Muscle layer of colon (tissue), 2 donors: ENCODE results near the gene KDM4C.

Experiments used
- H3K27ac ChIP-seq: one replicate; pipeline ENCODE4 v1.7.0; 2013; ENCODE audit warnings: low read depth, mild to moderate bottlenecking, low read length, moderate library complexity
- H3K27me3 ChIP-seq, 2 donors: one replicate each; pipeline ENCODE4 v1.7.0; 2013; ENCODE audit warnings: low read length in 2 of 2, mild to moderate bottlenecking in 2 of 2; ENCODE audit not compliant: insufficient read depth in 2 of 2, control insufficient read depth in 1 of 2
- H3K36me3 ChIP-seq: one replicate; pipeline ENCODE4 v1.7.0; 2013; ENCODE audit warnings: mild to moderate bottlenecking, low read length; ENCODE audit not compliant: insufficient read depth
- H3K4me1 ChIP-seq: one replicate; pipeline ENCODE4 v1.7.0; 2013; ENCODE audit warnings: mild to moderate bottlenecking, low read length; ENCODE audit not compliant: insufficient read depth
- H3K4me3 ChIP-seq, 2 donors: one replicate each; pipeline ENCODE4 v1.7.0; 2013; ENCODE audit warnings: low read length in 2 of 2, low read depth in 1 of 2, mild to moderate bottlenecking in 1 of 2, moderate library complexity in 1 of 2
- H3K9ac ChIP-seq: one replicate; pipeline ENCODE4 v1.7.0; 2013; ENCODE audit warnings: low read length
- H3K9me3 ChIP-seq: one replicate; pipeline ENCODE4 v1.7.0; 2013; ENCODE audit warnings: mild to moderate bottlenecking, low read length
- donor health status: abdominal sarcoma.
- donor health status: Adenocarcinoma of cecum.

KDM4C gene

GRCh38 chr9:6811436-6811835 is 53.7 kb downstream of the KDM4C start:
- Histone ChIP-seq H3K27me3 (no peaks in the 10 kb centered on the region), H3K9ac (no peak overlapping the region), H3K27ac (no peak overlapping the region), H3K9me3 (no peaks in the 10 kb centered on the region), H3K4me1 (no peaks in the 10 kb centered on the region), H3K4me3 (no peak overlapping the region), H3K36me3 (peaks cover 8% of the 10 kb centered on the region)

- H3K4me1 ChIP-seq: no peaks in the 10 kb centered on the region
- H3K4me3 ChIP-seq: no peak overlapping the region
- no peaks in the 10 kb centered on the region for H3K27me3 ChIP-seq
- peaks cover 9% of the 10 kb centered on the region for H3K36me3 ChIP-seq
- no peaks in the 10 kb centered on the region for H3K9me3 ChIP-seq
- H3K27ac ChIP-seq: no peak overlapping the region
- no peak overlapping the region for H3K9ac ChIP-seq
Observed at GRCh38 chr9:6816581-6816980, 58.8 kb downstream of the KDM4C start.

DNA sequence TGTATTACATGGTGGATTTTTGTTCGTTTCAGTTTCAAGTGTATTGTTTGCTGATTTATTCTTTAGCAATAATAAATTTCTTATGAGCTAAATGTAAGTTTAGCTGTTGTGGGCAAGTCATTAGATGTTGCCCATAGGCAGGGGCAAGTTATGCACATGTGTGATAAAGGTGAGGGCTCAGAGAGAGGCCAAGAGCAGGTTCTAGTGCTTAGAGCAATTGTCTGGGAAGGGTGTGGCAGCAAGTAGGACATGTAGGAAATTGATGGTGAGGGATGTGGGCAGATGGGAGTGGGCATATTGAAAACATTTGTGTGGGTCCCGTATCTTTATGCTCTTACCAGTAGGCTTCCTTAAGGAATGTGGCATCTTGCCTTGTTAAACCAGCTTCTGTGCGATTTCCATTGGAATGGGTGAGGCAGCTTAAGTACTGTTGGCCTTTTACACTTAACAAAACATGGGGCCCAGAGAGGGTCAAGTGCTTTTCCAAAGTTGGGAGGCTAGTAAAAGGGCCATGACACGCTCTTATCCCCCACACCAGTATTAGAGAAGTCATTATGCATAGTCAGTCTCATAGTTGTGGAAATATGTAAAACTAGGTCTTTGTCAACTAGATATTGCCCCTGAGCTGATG is 60.6 kb downstream of the KDM4C start:
- Histone ChIP-seq H3K36me3 (peaks cover 13% of the 10 kb centered on the region), H3K27me3 (no peaks in the 10 kb centered on the region), H3K4me3 (no peak overlapping the region), H3K9ac (no peak overlapping the region), H3K27ac (no peak overlapping the region), H3K4me1 (no peaks in the 10 kb centered on the region), H3K9me3 (no peaks in the 10 kb centered on the region)

DNA sequence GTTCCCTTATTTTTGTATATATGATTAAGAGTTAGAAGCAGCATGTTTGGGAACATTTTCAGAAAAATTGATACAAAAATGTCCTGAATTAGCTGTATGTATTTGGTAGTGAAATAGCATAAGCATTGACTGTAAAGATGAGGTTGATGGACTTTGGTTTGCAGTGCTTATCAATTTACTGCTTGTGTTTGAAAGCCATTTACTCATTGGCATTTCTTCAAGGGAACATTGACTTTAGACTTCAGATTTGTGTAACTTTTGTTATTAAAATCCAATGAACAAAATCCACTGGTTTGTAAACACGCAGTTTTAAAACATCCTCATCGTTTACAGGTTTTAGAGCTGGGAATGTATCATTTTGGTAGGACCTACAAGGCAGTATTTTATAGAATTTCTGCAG is 61.3 kb downstream of the KDM4C start:
- Histone ChIP-seq H3K4me1 (no peaks in the 10 kb centered on the region), H3K9me3 (no peaks in the 10 kb centered on the region), H3K9ac (no peak overlapping the region), H3K4me3 (no peak overlapping the region), H3K36me3 (peaks cover 18% of the 10 kb centered on the region), H3K27ac (no peak overlapping the region), H3K27me3 (no peaks in the 10 kb centered on the region)

GRCh38 chr9:6819529-6819928 is 61.8 kb downstream of the KDM4C start:
- no peaks in the 10 kb centered on the region for H3K27me3 ChIP-seq
- H3K9me3 ChIP-seq: no peaks in the 10 kb centered on the region
- peaks cover 18% of the 10 kb centered on the region for H3K36me3 ChIP-seq
- H3K4me3 ChIP-seq: no peak overlapping the region
- H3K4me1 ChIP-seq: no peaks in the 10 kb centered on the region
- H3K9ac ChIP-seq: no peak overlapping the region
- no peak overlapping the region for H3K27ac ChIP-seq

GRCh38 chr9:6822696-6823095 is 64.9 kb downstream of the KDM4C start:
- H3K27ac ChIP-seq: no peak overlapping the region
- H3K9me3 ChIP-seq: no peaks in the 10 kb centered on the region
- H3K36me3 ChIP-seq: peaks cover 9% of the 10 kb centered on the region
- no peaks in the 10 kb centered on the region for H3K4me1 ChIP-seq
- H3K4me3 ChIP-seq: no peak overlapping the region
- H3K27me3 ChIP-seq: no peaks in the 10 kb centered on the region
- no peak overlapping the region for H3K9ac ChIP-seq

DNA sequence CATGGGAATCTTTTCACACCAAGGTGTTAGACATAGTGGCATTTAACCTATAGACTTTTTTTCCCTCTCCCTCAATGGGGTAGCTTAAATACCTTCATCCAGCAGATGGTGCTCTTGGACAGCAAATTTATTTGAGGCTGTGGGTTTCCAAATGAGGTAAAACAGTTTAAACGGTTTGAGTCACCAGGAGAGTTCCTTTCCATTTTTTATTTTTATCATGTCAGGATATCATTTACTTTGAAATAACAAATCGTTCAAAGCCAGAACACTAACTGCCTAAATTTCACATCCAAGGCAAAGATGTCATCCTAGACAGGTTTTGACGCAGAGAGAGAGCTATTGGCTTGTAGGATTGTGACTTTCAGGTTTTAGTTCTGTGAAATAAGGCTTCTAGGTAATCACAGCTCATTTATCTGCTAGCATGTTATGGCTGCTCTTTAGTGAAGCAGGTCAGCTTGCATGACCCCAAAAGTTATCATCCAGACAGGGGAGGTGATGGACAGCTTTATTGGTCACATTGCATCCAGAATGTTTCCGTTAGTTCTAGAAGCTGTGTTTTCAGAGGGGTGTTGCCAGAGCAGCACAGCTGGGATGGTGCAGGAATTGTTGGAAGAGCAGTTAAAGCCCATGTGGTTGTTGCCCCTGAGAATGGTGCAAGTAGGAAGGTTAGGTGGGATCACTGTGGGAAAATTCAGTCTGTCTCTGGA is 69.8 kb downstream of the KDM4C start:
- Histone ChIP-seq H3K27ac (no peak overlapping the region), H3K9ac (no peak overlapping the region), H3K36me3 (peaks cover 9% of the 10 kb centered on the region), H3K4me1 (no peaks in the 10 kb centered on the region), H3K27me3 (no peaks in the 10 kb centered on the region), H3K4me3 (no peak overlapping the region), H3K9me3 (no peaks in the 10 kb centered on the region)

GRCh38 chr9:6829027-6829426 is 71.3 kb downstream of the KDM4C start:
- H3K27ac ChIP-seq: no peak overlapping the region

GRCh38 chr9:6829536-6829935 is 71.8 kb downstream of the KDM4C start:
- H3K36me3 ChIP-seq: no peaks in the 10 kb centered on the region
- no peaks in the 10 kb centered on the region for H3K4me1 ChIP-seq

More at GRCh38 chr9:6829027-6829426, 71.3 kb downstream of the KDM4C start:
- H3K4me1 ChIP-seq: no peaks in the 10 kb centered on the region
- H3K9ac ChIP-seq: no peak overlapping the region
- H3K4me3 ChIP-seq: no peak overlapping the region
- no peaks in the 10 kb centered on the region for H3K36me3 ChIP-seq
- H3K9me3 ChIP-seq: no peaks in the 10 kb centered on the region
- H3K27me3 ChIP-seq: no peaks in the 10 kb centered on the region

GRCh38 chr9:6833518-6834192 is 75.9 kb downstream of the KDM4C start:
- Histone ChIP-seq H3K4me3 (no peak overlapping the region), H3K36me3 (peaks cover 5% of the 10 kb centered on the region), H3K27ac (no peak overlapping the region), H3K27me3 (no peaks in the 10 kb centered on the region), H3K9ac (no peak overlapping the region), H3K4me1 (no peaks in the 10 kb centered on the region), H3K9me3 (no peaks in the 10 kb centered on the region)

More at GRCh38 chr9:6829536-6829935, 71.8 kb downstream of the KDM4C start:
- Histone ChIP-seq H3K4me3 (no peak overlapping the region), H3K27me3 (no peaks in the 10 kb centered on the region), H3K9me3 (no peaks in the 10 kb centered on the region), H3K9ac (no peak overlapping the region), H3K27ac (no peak overlapping the region)

GRCh38 chr9:6834306-6834705 is 76.5 kb downstream of the KDM4C start:
- no peaks in the 10 kb centered on the region for H3K9me3 ChIP-seq
- no peaks in the 10 kb centered on the region for H3K27me3 ChIP-seq
- H3K4me1 ChIP-seq: no peaks in the 10 kb centered on the region

More at GRCh38 chr9:6834306-6834705, 76.5 kb downstream of the KDM4C start:
- H3K36me3 ChIP-seq: peaks cover 5% of the 10 kb centered on the region
- H3K27ac ChIP-seq: no peak overlapping the region
- no peak overlapping the region for H3K9ac ChIP-seq
- H3K4me3 ChIP-seq: no peak overlapping the region
